ENCODE measurements around the gene PAX1. TPM values are rescaled to one million over a fixed set of nuclear protein-coding genes. Genes with fewer than 3 reads are reported as not detected.

Gene PAX1
- total RNA-seq (ENCODE audit: low replicate concordance), result 0.43 and 2.7 TPM in 2 replicates
- long read RNA-seq, result 0 reads

DNA sequence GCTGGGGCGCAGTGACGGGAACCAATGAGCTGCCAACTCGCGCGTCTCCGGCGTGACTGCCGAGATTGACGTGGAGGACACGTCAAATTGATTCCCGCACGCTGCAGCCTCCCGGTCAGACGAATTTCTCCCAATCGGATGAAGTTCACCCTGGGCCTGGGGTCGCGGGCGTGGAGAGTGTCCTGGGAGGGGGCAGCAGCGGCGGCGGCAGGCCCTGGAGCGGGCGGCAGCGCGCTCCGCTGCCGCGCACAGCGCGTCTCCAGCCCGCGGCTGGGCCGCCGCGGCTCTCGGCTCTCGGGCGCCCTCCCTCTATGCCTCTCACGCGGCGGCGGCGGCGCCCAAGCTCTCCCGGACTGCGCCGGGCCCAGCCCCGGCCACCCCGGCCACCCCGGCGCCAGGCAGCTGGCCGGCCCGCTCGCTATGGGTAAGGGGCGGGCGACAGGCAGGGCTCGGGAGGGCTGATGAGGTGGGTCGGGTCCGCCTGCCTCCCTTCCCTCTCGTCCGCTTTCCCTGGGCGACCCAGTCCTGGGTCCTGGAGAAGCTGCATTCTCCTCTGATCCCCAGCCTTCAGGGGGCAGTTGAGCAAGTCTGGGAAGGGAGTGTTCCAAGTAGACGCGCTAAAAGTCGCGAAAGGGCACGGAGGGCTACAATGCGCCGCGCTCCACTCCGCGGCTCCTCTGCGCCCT lies at the start of gene PAX1:
Gene PAX1 (plus strand): TSS at position 90 of the 686 bp plus-strand sequence. CDS start 49 bp downstream, at position 139.
- Mint-ChIP-seq H3K4me1 (ENCODE audit: unreplicated experiment) (peaks cover 5% of the 10 kb centered on the region), H3K4me3 (peak within 1 kb of the TSS; percentile 78), H3K27me3 (peaks cover 96% of the 10 kb centered on the region), H3K36me3 (no peaks in the 10 kb centered on the region), H3K9me3 (no peaks in the 10 kb centered on the region), H3K27ac (no peak within 1 kb of the TSS)
- peak; percentile 57 for DNase-seq (ENCODE audit: extremely low spot score, unreplicated experiment)
- peak; percentile 32 for TF ChIP-seq CTCF (conservative IDR thresholded peaks at IDR 0.05)

DNA sequence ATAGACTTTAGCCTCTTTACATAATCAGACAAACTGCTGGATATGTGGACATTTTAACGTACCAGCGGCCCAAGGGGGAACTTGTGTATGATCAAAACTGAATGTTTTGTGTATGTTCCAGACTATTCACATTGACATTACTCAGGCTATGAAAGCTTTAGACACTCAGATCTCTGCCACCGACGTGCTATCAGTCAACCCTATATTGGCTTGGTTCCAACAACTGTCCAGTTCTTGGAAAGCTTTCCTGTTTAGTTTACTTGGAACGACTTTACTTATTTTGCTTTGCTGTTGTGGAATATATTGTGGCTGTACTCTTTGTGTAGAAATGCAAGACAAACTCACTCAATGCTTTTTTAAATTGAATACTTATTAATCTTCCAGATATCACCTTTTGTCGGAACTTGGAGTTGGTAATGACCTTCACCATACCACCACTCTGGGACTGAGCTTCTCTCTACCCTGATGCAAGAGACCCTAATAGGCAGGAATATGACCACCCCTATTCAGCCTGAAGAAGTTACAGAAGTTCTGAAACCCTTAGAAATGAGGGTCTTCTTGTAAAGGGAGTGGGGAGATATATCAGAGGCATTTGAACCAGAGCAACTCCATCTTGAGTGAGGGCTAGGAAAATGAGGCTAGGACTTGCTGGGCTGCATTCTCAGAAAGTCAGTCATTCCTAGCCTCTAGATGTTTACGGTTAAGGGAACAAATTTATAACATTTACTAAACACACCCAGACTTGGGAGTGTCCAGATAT lies 49.0 kb upstream of the PAX1 start:
- no peak overlapping the region for H3K4me3 Mint-ChIP-seq
- H3K27ac Mint-ChIP-seq, result peak overlapping the region; percentile 61
- H3K4me1 Mint-ChIP-seq (ENCODE audit: unreplicated experiment), result no peaks in the 10 kb centered on the region
- H3K27me3 Mint-ChIP-seq, result peaks cover 37% of the 10 kb centered on the region
- TF ChIP-seq CTCF (conservative IDR thresholded peaks at IDR 0.05), result no peak
- H3K36me3 Mint-ChIP-seq, result no peaks in the 10 kb centered on the region
- DNase-seq (ENCODE audit: extremely low spot score, unreplicated experiment), result no peak
- H3K9me3 Mint-ChIP-seq, result no peaks in the 10 kb centered on the region

DNA sequence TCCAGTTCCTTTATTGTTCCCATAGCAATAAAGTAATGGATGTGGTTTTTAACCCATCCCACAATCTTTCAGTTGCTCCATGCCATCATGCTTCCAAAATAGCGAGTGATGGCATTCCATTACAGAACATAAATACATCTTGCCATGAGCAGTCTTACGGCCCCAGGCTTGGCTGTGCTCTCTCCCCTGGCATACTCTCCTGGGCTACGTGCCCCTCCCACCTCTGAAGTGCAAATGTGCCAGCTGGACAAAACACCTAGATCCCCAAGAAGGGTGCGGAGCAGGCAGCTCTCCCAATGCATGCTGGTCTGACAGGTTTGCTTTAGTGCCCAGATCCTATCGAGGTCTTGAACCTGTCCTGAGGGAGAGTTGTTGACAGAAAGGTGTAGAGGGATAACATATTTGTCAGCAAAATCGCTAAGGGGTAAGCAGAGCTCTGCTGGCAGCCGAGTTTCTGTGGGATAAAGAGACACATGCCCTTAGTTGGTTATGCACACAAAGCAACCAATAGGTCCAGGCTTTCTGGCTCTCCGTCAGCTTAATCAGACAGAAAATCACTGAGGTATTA lies 43.9 kb upstream of the PAX1 start:
- DNase-seq (ENCODE audit: extremely low spot score, unreplicated experiment), result no peak
- Mint-ChIP-seq H3K4me3 (no peak overlapping the region), H3K27ac (no peak overlapping the region), H3K4me1 (ENCODE audit: unreplicated experiment) (no peaks in the 10 kb centered on the region), H3K36me3 (no peaks in the 10 kb centered on the region), H3K27me3 (peaks cover 23% of the 10 kb centered on the region), H3K9me3 (no peaks in the 10 kb centered on the region)
- no peak for TF ChIP-seq CTCF (conservative IDR thresholded peaks at IDR 0.05)

DNA sequence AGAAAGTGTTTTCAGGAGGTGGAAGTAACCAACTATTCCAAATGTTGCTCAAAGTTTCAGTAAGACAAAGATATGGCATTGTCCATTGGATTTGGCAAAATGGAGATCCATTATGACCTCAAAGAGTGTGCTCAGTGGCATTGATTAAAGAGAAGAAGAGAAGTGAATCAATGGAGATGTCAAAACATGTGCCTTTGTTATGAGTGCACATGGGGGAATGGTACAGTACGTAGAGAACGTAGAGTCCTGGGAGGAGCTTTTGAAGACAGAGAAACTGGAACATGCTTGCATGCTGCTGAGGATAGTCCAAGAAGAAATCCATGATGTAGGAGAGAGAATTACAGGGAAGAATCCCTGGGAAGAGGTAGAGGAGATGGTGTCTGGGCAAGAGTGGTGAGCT lies 42.0 kb upstream of the PAX1 start:
- H3K4me1 Mint-ChIP-seq (ENCODE audit: unreplicated experiment), result no peaks in the 10 kb centered on the region
- no peaks in the 10 kb centered on the region for H3K9me3 Mint-ChIP-seq
- no peaks in the 10 kb centered on the region for H3K36me3 Mint-ChIP-seq
- TF ChIP-seq CTCF (conservative IDR thresholded peaks at IDR 0.05), result no peak
- no peak overlapping the region for H3K27ac Mint-ChIP-seq
- DNase-seq (ENCODE audit: extremely low spot score, unreplicated experiment), result no peak
- H3K4me3 Mint-ChIP-seq, result no peak overlapping the region
- H3K27me3 Mint-ChIP-seq, result peaks cover 18% of the 10 kb centered on the region

GRCh38 chr20:21665687-21666446 lies 39.6 kb upstream of the PAX1 start:
- no peaks in the 10 kb centered on the region for H3K4me1 Mint-ChIP-seq (ENCODE audit: unreplicated experiment)
- no peak overlapping the region for H3K4me3 Mint-ChIP-seq
- no peak overlapping the region for H3K27ac Mint-ChIP-seq
- no peak for TF ChIP-seq CTCF (conservative IDR thresholded peaks at IDR 0.05)
- no peak for DNase-seq (ENCODE audit: extremely low spot score, unreplicated experiment)
- peaks cover 10% of the 10 kb centered on the region for H3K27me3 Mint-ChIP-seq
- H3K36me3 Mint-ChIP-seq, result no peaks in the 10 kb centered on the region
- no peaks in the 10 kb centered on the region for H3K9me3 Mint-ChIP-seq
